SK-N-SH treated with all-trans-retinoic acid at 6 μM for 48 hours (cell line): ENCODE measurements around the gene FUBP3.

ENCODE experiments used
- ATAC-seq: fragments of 200-7000 bp; cut with Tn5 transposase; 3 replicates; pipeline ENCODE4 v1.9.1; 2020; ENCODE audit warnings: mild to moderate bottlenecking, moderate library complexity
- ARNTL ChIP-seq: fragments of 450-650 bp; formaldehyde crosslinking; IDR thresholded peaks from 2 replicates; pipeline ENCODE4 v1.5.0; 2020; ENCODE audit warnings: low read depth, mild to moderate bottlenecking, moderate library complexity, borderline replicate concordance
- BACH2 ChIP-seq: fragments of 250-450 bp; sonication (Bioruptor Pico); IDR thresholded peaks from 2 replicates; pipeline ENCODE4 v1.9.0; 2021; ENCODE audit warnings: mild to moderate bottlenecking, borderline replicate concordance
- CSDC2 ChIP-seq: fragments of 250-450 bp; sonication (Bioruptor Pico); IDR thresholded peaks from 2 replicates; pipeline ENCODE4 v1.5.0; 2020; ENCODE audit warnings: mild to moderate bottlenecking, moderate library complexity
- ESRRG ChIP-seq: fragments of 250-450 bp; sonication (Bioruptor Pico); IDR thresholded peaks from 2 replicates; pipeline ENCODE4 v1.6.1; 2021; ENCODE audit warnings: mild to moderate bottlenecking
- ISL1 ChIP-seq: fragments of 250-450 bp; sonication (Bioruptor Pico); IDR thresholded peaks from 2 replicates; pipeline ENCODE4 v2.1.2; 2022; ENCODE audit warnings: mild to moderate bottlenecking, moderate library complexity
- PPARA ChIP-seq: fragments of 250-450 bp; sonication (Bioruptor Pico); IDR thresholded peaks from 2 replicates; pipeline ENCODE4 v1.5.0; 2020; ENCODE audit warnings: mild to moderate bottlenecking, borderline replicate concordance
- RARB ChIP-seq: fragments of 250-450 bp; sonication (Bioruptor Pico); IDR thresholded peaks from 2 replicates; pipeline ENCODE4 v1.8.0; 2021; ENCODE audit warnings: mild to moderate bottlenecking, moderate library complexity
- TCF4 ChIP-seq: fragments of 250-450 bp; sonication (Bioruptor Pico); IDR thresholded peaks from 2 replicates; pipeline ENCODE4 v1.8.0; 2021; ENCODE audit warnings: mild to moderate bottlenecking, moderate library complexity, borderline replicate concordance
- TOX ChIP-seq: fragments of 250-450 bp; sonication (Bioruptor Pico); IDR thresholded peaks from 2 replicates; pipeline ENCODE4 v1.8.0; 2021; ENCODE audit warnings: mild to moderate bottlenecking, moderate library complexity, borderline replicate concordance
- ZC3H10 ChIP-seq: fragments of 250-450 bp; sonication (Bioruptor Pico); IDR thresholded peaks from 2 replicates; pipeline ENCODE4 v1.5.1; 2021; ENCODE audit warnings: mild to moderate bottlenecking, moderate library complexity
- ZNF70 ChIP-seq: fragments of 450-650 bp; formaldehyde crosslinking; IDR thresholded peaks from 2 replicates; pipeline ENCODE4 v1.5.0; 2020; ENCODE audit warnings: mild to moderate bottlenecking, moderate library complexity
- ZNF8 ChIP-seq: fragments of 450-650 bp; formaldehyde crosslinking; IDR thresholded peaks from 2 replicates; pipeline ENCODE4 v1.5.0; 2020; ENCODE audit warnings: mild to moderate bottlenecking, moderate library complexity
- TF ChIP-seq, protein P1 (sequence below): fragments of 250-450 bp; sonication (Bioruptor Pico); IDR thresholded peaks from 2 replicates; pipeline ENCODE4 v1.5.1; 2020; ENCODE audit warnings: low read depth, mild to moderate bottlenecking, moderate library complexity
- TF ChIP-seq, protein P2 (sequence below): fragments of 250-450 bp; sonication (Bioruptor Pico); IDR thresholded peaks from 2 replicates; pipeline ENCODE4 v1.5.1; 2021; ENCODE audit warnings: mild to moderate bottlenecking, moderate library complexity
- TF ChIP-seq, protein P3 (sequence below): fragments of 250-450 bp; sonication (Bioruptor Pico); IDR thresholded peaks from 2 replicates; pipeline ENCODE4 v1.5.0; 2020; ENCODE audit warnings: mild to moderate bottlenecking, moderate library complexity
- TF ChIP-seq, protein P4 (sequence below): fragments of 250-450 bp; sonication (Bioruptor Pico); IDR thresholded peaks from 2 replicates; pipeline ENCODE4 v1.8.0; 2020; ENCODE audit warnings: mild to moderate bottlenecking, moderate library complexity, borderline replicate concordance

The FUBP3 gene

DNA sequence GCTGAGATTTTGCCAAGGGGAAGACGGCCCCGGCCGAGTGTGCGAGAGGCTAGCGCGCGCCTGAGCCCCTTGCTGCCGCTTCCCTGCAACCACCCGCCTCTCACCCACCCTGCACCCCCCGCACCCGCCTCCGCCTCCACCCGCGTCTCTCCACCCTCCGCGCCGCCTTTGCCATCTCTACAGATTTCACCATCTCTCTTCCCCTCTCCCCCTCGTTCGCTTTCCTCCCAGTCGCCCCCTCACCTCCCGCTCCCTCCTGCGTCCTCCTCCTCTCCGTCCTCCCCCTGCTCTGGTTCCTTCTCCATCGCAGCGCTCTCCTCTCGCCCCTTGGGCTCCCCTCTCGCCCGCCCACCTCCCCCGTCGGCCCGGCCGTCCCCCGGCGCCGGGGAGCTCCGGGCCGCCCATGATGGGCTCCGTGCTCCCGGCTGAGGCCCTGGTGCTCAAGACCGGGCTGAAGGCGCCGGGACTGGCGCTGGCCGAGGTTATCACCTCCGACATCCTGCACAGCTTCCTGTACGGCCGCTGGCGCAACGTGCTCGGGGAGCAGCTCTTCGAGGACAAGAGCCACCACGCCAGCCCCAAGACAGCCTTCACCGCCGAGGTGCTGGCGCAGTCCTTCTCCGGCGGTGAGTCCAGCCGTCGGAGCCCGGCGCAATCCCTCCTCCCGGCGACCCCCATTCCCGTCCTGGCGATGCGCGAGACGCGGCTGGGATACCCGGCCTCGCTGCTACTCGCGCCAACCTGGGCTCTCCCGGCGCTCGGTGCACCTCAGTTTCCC lies 85.1 kb downstream of the FUBP3 start, which contains the start of gene PRDM12:
Gene PRDM12 (plus strand): TSS at position 344 of the 778 bp plus-strand sequence. CDS start 60 bp downstream, at position 404.
- no peak for ATAC-seq
- TF ChIP-seq TOX (no peak), TCF4 (no peak), RARB (CRISPR knock-in tag) (no peak), ZC3H10 (CRISPR knock-in tag) (no peak)
- TF ChIP-seq, protein P1, sequence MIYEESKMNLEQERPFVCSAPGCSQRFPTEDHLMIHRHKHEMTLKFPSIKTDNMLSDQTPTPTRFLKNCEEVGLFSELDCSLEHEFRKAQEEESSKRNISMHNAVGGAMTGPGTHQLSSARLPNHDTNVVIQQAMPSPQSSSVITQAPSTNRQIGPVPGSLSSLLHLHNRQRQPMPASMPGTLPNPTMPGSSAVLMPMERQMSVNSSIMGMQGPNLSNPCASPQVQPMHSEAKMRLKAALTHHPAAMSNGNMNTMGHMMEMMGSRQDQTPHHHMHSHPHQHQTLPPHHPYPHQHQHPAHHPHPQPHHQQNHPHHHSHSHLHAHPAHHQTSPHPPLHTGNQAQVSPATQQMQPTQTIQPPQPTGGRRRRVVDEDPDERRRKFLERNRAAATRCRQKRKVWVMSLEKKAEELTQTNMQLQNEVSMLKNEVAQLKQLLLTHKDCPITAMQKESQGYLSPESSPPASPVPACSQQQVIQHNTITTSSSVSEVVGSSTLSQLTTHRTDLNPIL (CRISPR knock-in tag), result no peak
- TF ChIP-seq, protein P2, sequence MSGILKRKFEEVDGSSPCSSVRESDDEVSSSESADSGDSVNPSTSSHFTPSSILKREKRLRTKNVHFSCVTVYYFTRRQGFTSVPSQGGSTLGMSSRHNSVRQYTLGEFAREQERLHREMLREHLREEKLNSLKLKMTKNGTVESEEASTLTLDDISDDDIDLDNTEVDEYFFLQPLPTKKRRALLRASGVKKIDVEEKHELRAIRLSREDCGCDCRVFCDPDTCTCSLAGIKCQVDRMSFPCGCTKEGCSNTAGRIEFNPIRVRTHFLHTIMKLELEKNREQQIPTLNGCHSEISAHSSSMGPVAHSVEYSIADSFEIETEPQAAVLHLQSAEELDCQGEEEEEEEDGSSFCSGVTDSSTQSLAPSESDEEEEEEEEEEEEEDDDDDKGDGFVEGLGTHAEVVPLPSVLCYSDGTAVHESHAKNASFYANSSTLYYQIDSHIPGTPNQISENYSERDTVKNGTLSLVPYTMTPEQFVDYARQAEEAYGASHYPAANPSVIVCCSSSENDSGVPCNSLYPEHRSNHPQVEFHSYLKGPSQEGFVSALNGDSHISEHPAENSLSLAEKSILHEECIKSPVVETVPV, result no peak

DNA sequence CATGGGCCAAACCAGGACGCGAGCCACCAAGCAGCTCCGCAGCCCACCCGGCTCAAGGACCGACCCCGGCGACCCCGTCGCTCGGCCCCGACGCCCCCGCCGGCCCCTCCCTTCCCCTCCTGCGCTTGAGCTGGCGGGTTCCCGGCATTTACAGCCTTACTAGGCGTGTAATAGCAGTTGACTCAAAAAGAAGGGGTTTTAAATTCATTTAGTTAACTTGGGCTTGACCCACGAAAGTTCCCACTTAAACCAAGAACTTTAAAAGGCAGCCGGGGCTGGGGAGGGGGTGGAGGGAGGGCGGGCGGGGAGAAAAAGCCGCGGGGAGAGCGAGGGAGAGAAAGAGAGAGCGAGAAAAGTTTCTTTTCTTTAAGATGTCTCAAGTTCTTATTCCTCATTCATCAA lies 85.7 kb downstream of the FUBP3 start:
- TF ChIP-seq ZNF70 (CRISPR knock-in tag) (no peak), PPARA (CRISPR knock-in tag) (no peak)
- TF ChIP-seq, protein P3, sequence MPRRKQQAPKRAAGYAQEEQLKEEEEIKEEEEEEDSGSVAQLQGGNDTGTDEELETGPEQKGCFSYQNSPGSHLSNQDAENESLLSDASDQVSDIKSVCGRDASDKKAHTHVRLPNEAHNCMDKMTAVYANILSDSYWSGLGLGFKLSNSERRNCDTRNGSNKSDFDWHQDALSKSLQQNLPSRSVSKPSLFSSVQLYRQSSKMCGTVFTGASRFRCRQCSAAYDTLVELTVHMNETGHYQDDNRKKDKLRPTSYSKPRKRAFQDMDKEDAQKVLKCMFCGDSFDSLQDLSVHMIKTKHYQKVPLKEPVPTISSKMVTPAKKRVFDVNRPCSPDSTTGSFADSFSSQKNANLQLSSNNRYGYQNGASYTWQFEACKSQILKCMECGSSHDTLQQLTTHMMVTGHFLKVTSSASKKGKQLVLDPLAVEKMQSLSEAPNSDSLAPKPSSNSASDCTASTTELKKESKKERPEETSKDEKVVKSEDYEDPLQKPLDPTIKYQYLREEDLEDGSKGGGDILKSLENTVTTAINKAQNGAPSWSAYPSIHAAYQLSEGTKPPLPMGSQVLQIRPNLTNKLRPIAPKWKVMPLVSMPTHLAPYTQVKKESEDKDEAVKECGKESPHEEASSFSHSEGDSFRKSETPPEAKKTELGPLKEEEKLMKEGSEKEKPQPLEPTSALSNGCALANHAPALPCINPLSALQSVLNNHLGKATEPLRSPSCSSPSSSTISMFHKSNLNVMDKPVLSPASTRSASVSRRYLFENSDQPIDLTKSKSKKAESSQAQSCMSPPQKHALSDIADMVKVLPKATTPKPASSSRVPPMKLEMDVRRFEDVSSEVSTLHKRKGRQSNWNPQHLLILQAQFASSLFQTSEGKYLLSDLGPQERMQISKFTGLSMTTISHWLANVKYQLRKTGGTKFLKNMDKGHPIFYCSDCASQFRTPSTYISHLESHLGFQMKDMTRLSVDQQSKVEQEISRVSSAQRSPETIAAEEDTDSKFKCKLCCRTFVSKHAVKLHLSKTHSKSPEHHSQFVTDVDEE, result no peak
- no peak for ATAC-seq

DNA sequence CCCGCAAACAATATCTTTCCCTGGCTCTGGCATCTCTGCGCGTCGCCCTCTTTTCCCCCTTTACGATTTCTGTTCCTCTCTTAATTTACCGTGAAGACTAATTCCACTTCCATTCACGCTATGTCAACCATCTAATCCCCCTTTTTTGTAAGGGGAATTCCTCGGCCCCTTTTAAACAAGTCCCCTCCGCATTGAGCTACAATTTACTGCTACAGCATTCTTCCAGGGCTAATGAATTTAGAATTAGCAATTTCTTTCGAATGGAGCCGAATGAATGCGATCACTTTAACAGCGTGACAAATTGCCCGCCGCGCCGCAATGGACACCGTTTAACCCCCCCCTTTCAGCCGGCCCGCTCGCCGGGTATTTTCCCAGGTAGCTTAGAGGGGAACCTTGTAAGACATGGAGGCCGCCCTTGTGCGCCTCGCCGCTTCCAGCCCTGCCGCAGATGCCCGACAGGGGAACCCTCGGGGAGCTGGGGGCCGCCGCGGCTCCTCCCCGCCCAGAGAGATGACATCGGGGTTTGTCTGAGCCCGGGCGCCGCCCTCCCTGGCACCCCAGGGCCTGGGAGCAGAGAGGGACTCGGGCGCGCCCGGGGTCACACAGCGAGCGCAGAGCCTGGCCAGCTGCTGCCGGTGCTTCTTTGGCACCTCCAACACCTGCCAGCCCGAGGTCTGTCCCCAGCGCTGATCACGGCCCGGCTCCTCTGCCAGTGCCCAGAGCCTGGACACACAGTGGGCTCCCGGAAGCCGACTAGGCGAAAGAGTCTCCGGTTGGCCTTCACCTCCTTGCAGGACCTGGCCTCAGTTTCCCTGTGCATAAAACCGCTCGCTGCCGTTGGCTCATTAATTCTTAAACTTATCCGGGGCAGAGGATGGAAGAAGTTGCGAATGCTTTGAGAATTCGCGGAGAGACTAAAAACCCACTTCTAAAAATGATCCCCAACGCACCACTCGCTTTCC lies 86.3 kb downstream of the FUBP3 start:
- TF ChIP-seq CSDC2 (CRISPR knock-in tag), result no peak
- no peak for TF ChIP-seq ZC3H10 (CRISPR knock-in tag)
- no peak for TF ChIP-seq TOX
- no peak for TF ChIP-seq ZNF70 (CRISPR knock-in tag)
- TF ChIP-seq, protein P1 (CRISPR knock-in tag), result no peak
- no peak for TF ChIP-seq ISL1
- TF ChIP-seq PPARA (CRISPR knock-in tag), result no peak
- no peak for TF ChIP-seq RARB (CRISPR knock-in tag)
- ATAC-seq, result no peak

DNA sequence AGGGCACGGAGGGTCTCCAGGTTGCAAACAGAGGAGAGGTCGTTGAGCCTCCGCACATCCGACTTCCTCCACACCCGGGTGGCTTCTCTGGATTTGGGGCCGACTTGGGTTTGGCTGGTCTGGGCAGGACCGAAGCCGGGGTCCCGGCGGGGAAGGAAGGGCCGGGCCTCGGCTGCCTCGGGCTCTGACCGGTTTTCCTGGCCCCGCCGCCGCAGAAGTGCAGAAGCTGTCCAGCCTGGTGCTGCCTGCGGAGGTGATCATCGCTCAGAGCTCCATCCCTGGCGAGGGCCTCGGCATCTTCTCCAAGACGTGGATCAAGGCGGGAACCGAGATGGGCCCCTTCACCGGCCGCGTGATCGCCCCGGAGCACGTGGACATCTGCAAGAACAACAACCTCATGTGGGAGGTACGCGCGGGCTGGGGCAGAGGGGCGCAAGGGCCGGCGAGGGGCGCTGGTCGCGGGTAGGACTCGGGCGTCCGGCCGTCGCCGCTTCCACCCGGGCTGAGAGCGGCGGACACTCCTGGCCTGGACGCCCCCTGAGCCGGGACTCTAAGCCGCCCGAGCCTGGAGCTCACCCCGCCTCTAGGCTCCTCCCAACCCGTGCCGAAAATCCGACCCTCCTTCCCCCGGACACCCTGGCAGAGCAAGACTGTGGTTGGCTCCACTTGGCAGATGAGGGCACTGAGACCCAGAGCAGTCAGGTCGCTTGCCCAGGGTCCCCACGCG lies 87.2 kb downstream of the FUBP3 start:
- TF ChIP-seq CSDC2 (CRISPR knock-in tag), result no peak
- TF ChIP-seq, protein P4, sequence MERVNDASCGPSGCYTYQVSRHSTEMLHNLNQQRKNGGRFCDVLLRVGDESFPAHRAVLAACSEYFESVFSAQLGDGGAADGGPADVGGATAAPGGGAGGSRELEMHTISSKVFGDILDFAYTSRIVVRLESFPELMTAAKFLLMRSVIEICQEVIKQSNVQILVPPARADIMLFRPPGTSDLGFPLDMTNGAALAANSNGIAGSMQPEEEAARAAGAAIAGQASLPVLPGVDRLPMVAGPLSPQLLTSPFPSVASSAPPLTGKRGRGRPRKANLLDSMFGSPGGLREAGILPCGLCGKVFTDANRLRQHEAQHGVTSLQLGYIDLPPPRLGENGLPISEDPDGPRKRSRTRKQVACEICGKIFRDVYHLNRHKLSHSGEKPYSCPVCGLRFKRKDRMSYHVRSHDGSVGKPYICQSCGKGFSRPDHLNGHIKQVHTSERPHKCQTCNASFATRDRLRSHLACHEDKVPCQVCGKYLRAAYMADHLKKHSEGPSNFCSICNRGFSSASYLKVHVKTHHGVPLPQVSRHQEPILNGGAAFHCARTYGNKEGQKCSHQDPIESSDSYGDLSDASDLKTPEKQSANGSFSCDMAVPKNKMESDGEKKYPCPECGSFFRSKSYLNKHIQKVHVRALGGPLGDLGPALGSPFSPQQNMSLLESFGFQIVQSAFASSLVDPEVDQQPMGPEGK (CRISPR knock-in tag), result no peak
- no peak for TF ChIP-seq ZNF8 (CRISPR knock-in tag)
- no peak for TF ChIP-seq PPARA (CRISPR knock-in tag)
- TF ChIP-seq ESRRG, result no peak
- TF ChIP-seq, protein P2, result no peak
- no peak for TF ChIP-seq ARNTL (CRISPR knock-in tag)
- no peak for TF ChIP-seq TCF4
- TF ChIP-seq, protein P3, result no peak
- TF ChIP-seq BACH2 (CRISPR knock-in tag), result no peak
- ATAC-seq, result no peak
